Measurements from ENCODE around the gene COL9A1. TPM values are rescaled to one million over a fixed set of nuclear protein-coding genes. Genes with fewer than 3 reads are reported as not detected.
"Not testable (repeated sequence)": the region's sequence is repeated elsewhere in the genome, so short reads cannot be mapped to it uniquely, and the experiment has no call there.

COL9A1 gene
- total and polyA plus RNA-seq, 2 of the 8 experiments (the other 6 are each of a cell fraction or from before 2014, with no cell fraction given) = 7.9 to 18.1 TPM

DNA sequence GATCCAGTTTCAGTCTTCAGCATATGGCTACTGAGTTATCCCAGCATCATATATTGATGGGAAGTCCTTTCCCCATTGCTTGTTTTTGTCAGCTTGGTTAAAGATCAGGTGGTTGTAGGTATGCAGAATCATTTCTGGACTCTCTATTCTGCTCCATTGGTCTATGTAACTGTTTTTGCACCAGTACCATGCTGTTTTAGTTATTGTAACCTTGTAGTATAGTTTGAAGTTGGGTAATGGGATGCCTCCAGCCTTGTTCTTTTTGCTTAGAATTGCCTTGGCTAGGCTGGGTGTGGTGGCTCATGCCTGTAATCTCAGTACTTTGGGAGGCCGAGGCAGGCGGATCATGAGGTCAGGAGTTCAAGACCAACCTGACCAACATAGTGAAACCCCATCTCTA is 36.9 kb upstream of the COL9A1 start:
- H2BK120ac ChIP-seq (replicated peaks; ENCODE audit: low read depth, low read length); H3K56ac ChIP-seq (replicated peaks; ENCODE audit: insufficient read length, low read depth, low read length); H2AK5ac ChIP-seq (ENCODE audit: low read depth, low read length); H4K91ac ChIP-seq (replicated peaks; ENCODE audit: insufficient read length, low read length); H3K9ac ChIP-seq (replicated peaks in 1 of 4; ENCODE audit: extremely low read depth in 1 of 4, low read depth in 3 of 4, low read length in 3 of 4); H2AFZ ChIP-seq (ENCODE audit: low read length); H3K27ac ChIP-seq (ENCODE audit: low read depth, low read length); H3K27me3 ChIP-seq (replicated peaks in 1 of 4; ENCODE audit: control insufficient read depth in 3 of 4, extremely low read depth in 1 of 4, insufficient read depth in 3 of 4, low read length in 3 of 4); CTCF ChIA-PET (ENCODE audit: partially characterized antibody); H2BK15ac ChIP-seq (ENCODE audit: low read length); H2BK20ac ChIP-seq (ENCODE audit: low read length); H2BK5ac ChIP-seq (ENCODE audit: low read depth, low read length); H3K36me3 ChIP-seq (ENCODE audit: control insufficient read depth in 2 of 4, insufficient read depth in 4 of 4, low read length in 3 of 4); H3K9me3 ChIP-seq (ENCODE audit: insufficient read depth in 2 of 2, low read depth in 1 of 2, low read length in 1 of 2); H4K5ac ChIP-seq (ENCODE audit: insufficient read length, low read depth, low read length); H3K18ac ChIP-seq (ENCODE audit: extremely low read depth, low read length); H3K79me1 ChIP-seq (ENCODE audit: low read depth, low read length); H3K23me2 ChIP-seq (ENCODE audit: low read depth, low read length); H3K4me2 ChIP-seq (ENCODE audit: insufficient read depth in 1 of 2, low read depth in 2 of 2, low read length in 2 of 2); H4K8ac ChIP-seq (ENCODE audit: extremely low read depth, insufficient read depth, low read length); H3K23ac ChIP-seq (ENCODE audit: insufficient read length); H2BK12ac ChIP-seq (ENCODE audit: low read depth, low read length); H3K79me2 ChIP-seq (ENCODE audit: control insufficient read depth in 1 of 2, insufficient read depth in 2 of 2, low read length in 2 of 2); DNase-seq (ENCODE audit: low read depth in 1 of 2, low spot score in 2 of 2); H4K20me1 ChIP-seq (replicated peaks in 1 of 2; ENCODE audit: control insufficient read depth in 1 of 2, insufficient read depth in 2 of 2, low read length in 2 of 2); H3K14ac ChIP-seq (ENCODE audit: insufficient read length); H3K4me3 ChIP-seq (ENCODE audit: extremely low read depth in 1 of 4, insufficient read depth in 2 of 4, low read depth in 3 of 4, low read length in 4 of 4); H3K4me1 ChIP-seq (replicated peaks in 1 of 4; ENCODE audit: control insufficient read depth in 3 of 4, insufficient read depth in 4 of 4, low read length in 3 of 4); FAIRE-seq; POLR2A ChIA-PET (ENCODE audit: partially characterized antibody); H3K4ac ChIP-seq (replicated peaks; ENCODE audit: insufficient read length, low read depth, low read length): not testable (repeated sequence)
- 95% methylated on average over 2 of the region's 2 CpGs; no CpG with 5 or more reads in 1 of the 2 experiments for WGBS, 2 experiments (ENCODE audit: extremely low coverage in 1 of 2, insufficient coverage in 1 of 2, insufficient read length in 1 of 2, insufficient replicate concordance in 2 of 2, low coverage in 1 of 2, low lambda C conversion rate in 2 of 2, missing lambda C conversion rate in 1 of 2)
